Neural cell (in vitro differentiated cells): ENCODE measurements around the gene ZNF200. TPM values are rescaled to one million over a fixed set of nuclear protein-coding genes. Genes with fewer than 3 reads are reported as not detected.

Source experiments
- H2AFZ ChIP-seq: fragments of 200-600, 300-800 bp; sonication (generic), shearing (Covaris generic); 2 replicates; pipeline ENCODE4 v1.6.0; 2014; ENCODE audit warnings: low read depth, mild to moderate bottlenecking, antibody characterized with exemption, low read length, moderate library complexity
- H3F3A ChIP-seq: fragments of 200-600 bp; shearing (Covaris generic); 2 replicates; pipeline ENCODE4 v1.6.1; 2016; ENCODE audit warnings: mild to moderate bottlenecking, moderate library complexity, mixed read lengths, antibody characterized with exemption, low read length; ENCODE audit not compliant: insufficient read depth, poor library complexity, severe bottlenecking
- H3K27ac ChIP-seq: fragments of 200-600, 300-800 bp; sonication (generic), shearing (Covaris generic); 2 replicates; pipeline ENCODE4 v1.5.1; 2014; ENCODE audit warnings: mild to moderate bottlenecking, low read length, moderate library complexity
- H3K27me3 ChIP-seq: fragments of 300-800, 200-600 bp; sonication (generic), shearing (Covaris generic); 2 replicates; pipeline ENCODE4 v1.6.0; 2014; ENCODE audit warnings: mild to moderate bottlenecking, low read depth, low read length, moderate library complexity; ENCODE audit not compliant: insufficient read depth
- H3K36me3 ChIP-seq: fragments of 300-800, 200-600 bp; sonication (generic), shearing (Covaris generic); 2 replicates; pipeline ENCODE4 v1.5.1; 2014; ENCODE audit warnings: mild to moderate bottlenecking, antibody characterized with exemption, low read length, moderate library complexity; ENCODE audit not compliant: insufficient read depth
- H3K4me2 ChIP-seq: fragments of 300-800, 200-600 bp; sonication (generic), shearing (Covaris generic); 2 replicates; pipeline ENCODE4 v1.6.0; 2014; ENCODE audit warnings: mild to moderate bottlenecking, low read length
- H3K4me3 ChIP-seq: fragments of 300-800, 200-600 bp; sonication (generic), shearing (Covaris generic); 2 replicates; pipeline ENCODE4 v1.5.1; 2014; ENCODE audit warnings: mild to moderate bottlenecking, low read length, moderate library complexity
- H3K79me2 ChIP-seq: fragments of 200-600 bp; shearing (Covaris generic); replicated peaks from 2 replicates; pipeline ENCODE4 v1.6.0; 2014; ENCODE audit warnings: mild to moderate bottlenecking, low read length, moderate library complexity; ENCODE audit not compliant: insufficient read depth
- H3K9ac ChIP-seq: fragments of 300-800, 200-600 bp; sonication (generic), shearing (Covaris generic); 2 replicates; pipeline ENCODE4 v1.6.1; 2016; ENCODE audit warnings: mild to moderate bottlenecking, low read length, mixed read lengths
- H3K9me2 ChIP-seq: fragments of 200-600 bp; shearing (Covaris generic); 2 replicates; pipeline ENCODE4 v1.6.1; 2016; ENCODE audit warnings: mild to moderate bottlenecking, low read length, mixed read lengths; ENCODE audit not compliant: insufficient read depth
- H3K9me3 ChIP-seq: fragments of 200-600, 300-800 bp; sonication (generic), shearing (Covaris generic); 2 replicates; pipeline ENCODE4 v1.6.1; 2016; ENCODE audit warnings: mild to moderate bottlenecking, mixed run types, low read length, moderate library complexity, mixed read lengths
- H4K20me1 ChIP-seq: fragments of 200-600 bp; shearing (Covaris generic); 2 replicates; pipeline ENCODE4 v1.6.1; 2016; ENCODE audit warnings: mild to moderate bottlenecking, mixed run types; ENCODE audit not compliant: insufficient read depth
- CTCF ChIP-seq: fragments of 450-650 bp; IDR thresholded peaks from 2 replicates; pipeline ENCODE4 v1.5.1; 2014; ENCODE audit warnings: antibody characterized with exemption, mild to moderate bottlenecking, moderate library complexity; ENCODE audit not compliant: poor library complexity, severe bottlenecking
- EP300 ChIP-seq: fragments of 450-650 bp; conservative IDR thresholded peaks from 2 replicates; pipeline ENCODE4 v1.6.1; 2014; ENCODE audit warnings: antibody characterized with exemption, mild to moderate bottlenecking, moderate library complexity; ENCODE audit not compliant: poor library complexity, severe bottlenecking
- EZH2 ChIP-seq: fragments of 200-600, 300-800 bp; shearing (Covaris generic), sonication (generic); IDR thresholded peaks from 2 replicates; pipeline ENCODE4 v1.6.1; 2014; ENCODE audit warnings: antibody characterized with exemption, low read length, borderline replicate concordance, mild to moderate bottlenecking; ENCODE audit not compliant: insufficient read depth, poor library complexity, severe bottlenecking
- MXI1 ChIP-seq: fragments of 450-650 bp; conservative IDR thresholded peaks from 2 replicates; pipeline ENCODE4 v1.6.1; 2014; ENCODE audit warnings: antibody characterized with exemption, mild to moderate bottlenecking; ENCODE audit not compliant: poor library complexity, severe bottlenecking
- POLR2AphosphoS5 ChIP-seq: IDR thresholded peaks from 2 replicates; pipeline ENCODE4 v1.6.1; 2012
- RAD21 ChIP-seq: fragments of 450-650 bp; conservative IDR thresholded peaks from 2 replicates; pipeline ENCODE4 v1.6.1; 2014; ENCODE audit warnings: antibody characterized with exemption, mild to moderate bottlenecking, moderate library complexity
- SMC3 ChIP-seq: fragments of 450-650 bp; conservative IDR thresholded peaks from 2 replicates; pipeline ENCODE4 v1.6.1; 2014; ENCODE audit warnings: antibody characterized with exemption, mild to moderate bottlenecking, moderate library complexity; ENCODE audit not compliant: poor library complexity
- TAF1 ChIP-seq: IDR thresholded peaks from 2 replicates; pipeline ENCODE4 v1.6.1; 2012; ENCODE audit warnings: low read depth
- polyA plus RNA-seq: library from polyadenylated mRNA; depleted of rRNA; stranded (reverse); fragments of >200 nt; gene quantifications from 2 replicates; pipeline ENCODE4 v1.2.3, GENCODE V29; 2014
- TF ChIP-seq, protein P1 (sequence below): IDR thresholded peaks from 2 replicates; pipeline ENCODE4 v1.6.1; 2012; ENCODE audit warnings: borderline replicate concordance

ZNF200 gene
- polyA plus RNA-seq, 1 donor from 2014 or later: 20.8 TPM

- no peak overlapping the region for H3K9ac ChIP-seq
- no peak overlapping the region for H3K4me3 ChIP-seq
- no peaks in the 10 kb centered on the region for H3F3A ChIP-seq
- H2AFZ ChIP-seq: no peak overlapping the region
- H3K36me3 ChIP-seq: no peaks in the 10 kb centered on the region
- no peaks in the 10 kb centered on the region for H3K79me2 ChIP-seq
- no peaks in the 10 kb centered on the region for H3K9me3 ChIP-seq
- H3K27ac ChIP-seq: no peak overlapping the region
- no peaks in the 10 kb centered on the region for H3K9me2 ChIP-seq
- H3K4me2 ChIP-seq: no peak overlapping the region
- H3K27me3 ChIP-seq: no peaks in the 10 kb centered on the region
- TF ChIP-seq POLR2AphosphoS5: no peak
- no peak for TF ChIP-seq MXI1
- TF ChIP-seq EZH2: no peak
- TF ChIP-seq RAD21: no peak
- no peak for TF ChIP-seq CTCF
- TF ChIP-seq EP300: no peak
- TF ChIP-seq SMC3: no peak
- TF ChIP-seq, protein P1, sequence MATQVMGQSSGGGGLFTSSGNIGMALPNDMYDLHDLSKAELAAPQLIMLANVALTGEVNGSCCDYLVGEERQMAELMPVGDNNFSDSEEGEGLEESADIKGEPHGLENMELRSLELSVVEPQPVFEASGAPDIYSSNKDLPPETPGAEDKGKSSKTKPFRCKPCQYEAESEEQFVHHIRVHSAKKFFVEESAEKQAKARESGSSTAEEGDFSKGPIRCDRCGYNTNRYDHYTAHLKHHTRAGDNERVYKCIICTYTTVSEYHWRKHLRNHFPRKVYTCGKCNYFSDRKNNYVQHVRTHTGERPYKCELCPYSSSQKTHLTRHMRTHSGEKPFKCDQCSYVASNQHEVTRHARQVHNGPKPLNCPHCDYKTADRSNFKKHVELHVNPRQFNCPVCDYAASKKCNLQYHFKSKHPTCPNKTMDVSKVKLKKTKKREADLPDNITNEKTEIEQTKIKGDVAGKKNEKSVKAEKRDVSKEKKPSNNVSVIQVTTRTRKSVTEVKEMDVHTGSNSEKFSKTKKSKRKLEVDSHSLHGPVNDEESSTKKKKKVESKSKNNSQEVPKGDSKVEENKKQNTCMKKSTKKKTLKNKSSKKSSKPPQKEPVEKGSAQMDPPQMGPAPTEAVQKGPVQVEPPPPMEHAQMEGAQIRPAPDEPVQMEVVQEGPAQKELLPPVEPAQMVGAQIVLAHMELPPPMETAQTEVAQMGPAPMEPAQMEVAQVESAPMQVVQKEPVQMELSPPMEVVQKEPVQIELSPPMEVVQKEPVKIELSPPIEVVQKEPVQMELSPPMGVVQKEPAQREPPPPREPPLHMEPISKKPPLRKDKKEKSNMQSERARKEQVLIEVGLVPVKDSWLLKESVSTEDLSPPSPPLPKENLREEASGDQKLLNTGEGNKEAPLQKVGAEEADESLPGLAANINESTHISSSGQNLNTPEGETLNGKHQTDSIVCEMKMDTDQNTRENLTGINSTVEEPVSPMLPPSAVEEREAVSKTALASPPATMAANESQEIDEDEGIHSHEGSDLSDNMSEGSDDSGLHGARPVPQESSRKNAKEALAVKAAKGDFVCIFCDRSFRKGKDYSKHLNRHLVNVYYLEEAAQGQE: no peak
- TF ChIP-seq TAF1: no peak
- H4K20me1 ChIP-seq: no peaks in the 10 kb centered on the region
Measured at GRCh38 chr16:3242709-3243108, 7.8 kb upstream of the ZNF200 start.

- no peak overlapping the region for H3K4me2 ChIP-seq
- no peaks in the 10 kb centered on the region for H3K9me3 ChIP-seq
- H3K27me3 ChIP-seq: no peaks in the 10 kb centered on the region
- no peaks in the 10 kb centered on the region for H3K36me3 ChIP-seq
- H2AFZ ChIP-seq: no peak overlapping the region
- no peak overlapping the region for H3K27ac ChIP-seq
- TF ChIP-seq SMC3 (no peak), POLR2AphosphoS5 (no peak), TAF1 (no peak), MXI1 (no peak), EZH2 (no peak), CTCF (no peak), RAD21 (no peak), EP300 (no peak)
- TF ChIP-seq, protein P1: no peak
- no peaks in the 10 kb centered on the region for H3F3A ChIP-seq
- H3K9ac ChIP-seq: no peak overlapping the region
- H3K9me2 ChIP-seq: no peaks in the 10 kb centered on the region
- no peaks in the 10 kb centered on the region for H4K20me1 ChIP-seq
- no peak overlapping the region for H3K4me3 ChIP-seq
- no peaks in the 10 kb centered on the region for H3K79me2 ChIP-seq
Measured at GRCh38 chr16:3241761-3242160, 6.8 kb upstream of the ZNF200 start.
